Measurements from ENCODE around the gene OR51B5. TPM values are rescaled to one million over a fixed set of nuclear protein-coding genes. Genes with fewer than 3 reads are reported as not detected.

Gene OR51B5
- total and polyA plus RNA-seq, 2 of the 4 experiments (the other 2 are of a cell fraction) = 0.09 to 0.54 TPM

- H2BK15ac ChIP-seq (ENCODE audit: low read depth, low read length) = peak overlapping the region; percentile 61; the same call in 1 of the 3 replicates
- BruUV-seq (replicated peaks) = no TSS peak
- ATAC-seq (ENCODE audit: low read depth) (no peak), DNase-seq (peak; percentile 76)
- H3K27me3 ChIP-seq (ENCODE audit: control insufficient read depth, insufficient read depth, low read length) = no peaks in the 10 kb centered on the region
- in situ Hi-C loops (cut with MboI; ENCODE audit: low sequenced_read_pairs) (no loop called here), dilution Hi-C loops (cut with HindIII; ENCODE audit: low sequenced_read_pairs, unreplicated experiment) (no loop called here), intact Hi-C loops (cut with micrococcal nuclease) (no loop called here)
- H3K18ac ChIP-seq (ENCODE audit: low read depth, low read length) = peak overlapping the region; percentile 99; the same call in 1 of the 2 replicates
- H4K8ac ChIP-seq (ENCODE audit: low read depth in 2 of 2, low read length in 2 of 2) = peak overlapping the region; percentile 72 to 98
- no peaks in the 10 kb centered on the region for H3K36me3 ChIP-seq (ENCODE audit: control insufficient read depth, insufficient read depth, low read length)
- POLR2A ChIA-PET (ENCODE audit: unreplicated experiment) = no interaction called here
- H4K91ac ChIP-seq (ENCODE audit: insufficient read depth, low read depth, low read length) = peak overlapping the region; percentile 97
- H3K4me1 ChIP-seq (ENCODE audit: control insufficient read depth, insufficient read depth, low read length) = peaks cover 14% of the 10 kb centered on the region
- H3K4ac ChIP-seq (ENCODE audit: low read depth, low read length) = peak overlapping the region; percentile 91; the same call in 1 of the 2 replicates
- H3K56ac ChIP-seq (ENCODE audit: extremely low read depth, insufficient read depth, low read length) = peak overlapping the region; percentile 8
- peak overlapping the region; percentile 97 for H2BK120ac ChIP-seq (ENCODE audit: low read depth, low read length)
- no peak overlapping the region for H3K4me3 ChIP-seq (ENCODE audit: insufficient read depth, low read depth, low read length)
- peak overlapping the region; percentile 95 for H2BK5ac ChIP-seq (ENCODE audit: low read depth, low read length, poor library complexity, severe bottlenecking)
- H2BK20ac ChIP-seq (ENCODE audit: low read depth, low read length) = peak overlapping the region; percentile 95
- CTCF ChIA-PET = interaction anchor here (0.7 to 1.1 kb wide), 2 partner anchors 13 to 37 kb away, joined by 3 read pairs; no protein-coding TSS in a partner anchor
- peak overlapping the region; percentile 95; the same call in 1 of the 2 replicates for H4K5ac ChIP-seq (ENCODE audit: low read depth, low read length)
- H3K4me2 ChIP-seq (ENCODE audit: low read depth, low read length) = no peak overlapping the region
- no peaks in the 10 kb centered on the region for H3K9me3 ChIP-seq (ENCODE audit: control insufficient read depth, insufficient read depth, low read length)
- H4K20me1 ChIP-seq (ENCODE audit: insufficient read depth, low read length) = no peaks in the 10 kb centered on the region
- H3K27ac ChIP-seq (ENCODE audit: insufficient read depth, low read length) = no peak overlapping the region
- H2AFZ ChIP-seq (replicated peaks; ENCODE audit: low read length, poor library complexity) = no peak overlapping the region
- H3K9ac ChIP-seq (ENCODE audit: low read depth, low read length) = no peak overlapping the region
- H2AK5ac ChIP-seq (ENCODE audit: low read depth, low read length) = peak overlapping the region; percentile 46
- TF ChIP-seq RFX5 (IDR thresholded peaks at IDR 0.05; ENCODE audit: low read depth, low read length) = no peak
- 0 out of 2 replicates have a peak, but pooled peaks have one; percentile 35 for TF ChIP-seq FOS (IDR thresholded peaks at IDR 0.05; ENCODE audit: low read depth, low read length)
- no peaks in the 10 kb centered on the region for H3K79me1 ChIP-seq (ENCODE audit: low read depth in 1 of 2, low read length in 2 of 2)
- H2AK9ac ChIP-seq (replicated peaks; ENCODE audit: low read depth, low read length, poor library complexity) = no peak overlapping the region
- peaks cover 2% of the 10 kb centered on the region; the same call in 1 of the 2 replicates for H3K9me1 ChIP-seq (ENCODE audit: insufficient read depth, low read length)
- peak overlapping the region; percentile 88 for H3K14ac ChIP-seq (replicated peaks; ENCODE audit: low read depth, low read length)
- H3K23ac ChIP-seq (ENCODE audit: low read depth, low read length) = peak overlapping the region; percentile 70; the same call in 1 of the 2 replicates
Measured at GRCh38 chr11:5336331-5336730, 7.0 kb downstream of the OR51B5 start.
